Skeletal muscle satellite cell (primary cell): ENCODE results near the gene UBL4A. TPM values are rescaled to one million over a fixed set of nuclear protein-coding genes. Genes with fewer than 3 reads are reported as not detected.

Experiments used
- small RNA-seq: library from RNA; depleted of rRNA; stranded (forward); fragments of <200 nt; gene quantifications from one replicate; pipeline ENCODE3, GENCODE V24; 2012

The UBL4A gene

Small RNAs within 50 kb of the gene (small RNA-seq; reads per million reads assigned to genes)
- not detected for gene MIR6858
- not detected for gene RN7SL697P
